ENCODE measurements around the gene S100A7. TPM values are rescaled to one million over a fixed set of nuclear protein-coding genes. Genes with fewer than 3 reads are reported as not detected.

The S100A7 gene
- polyA plus RNA-seq, 1 donor from 2014 or later, result not detected

DNA sequence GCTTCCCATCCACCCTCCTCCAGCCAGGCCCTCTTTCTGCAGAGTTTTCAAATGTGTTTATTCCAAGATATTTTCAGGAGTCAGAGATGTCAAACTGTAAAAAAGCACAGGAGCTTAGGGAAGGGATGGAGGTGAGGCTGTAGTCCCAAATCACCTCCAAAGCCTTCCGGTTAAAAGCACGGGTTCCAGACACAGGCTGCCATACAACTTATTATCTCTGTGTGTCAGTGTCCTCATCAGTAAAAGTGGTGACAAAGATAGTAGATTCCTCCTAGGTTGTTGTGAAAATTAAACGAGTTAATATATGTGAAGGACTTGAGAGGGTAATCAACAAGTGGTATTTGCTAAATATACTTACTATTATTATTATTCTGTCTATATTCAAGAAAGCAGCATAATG is 29.0 kb downstream of the S100A7 start:
- H4K20me1 ChIP-seq (ENCODE audit: insufficient read depth), result no peaks in the 10 kb centered on the region
- H2AFZ ChIP-seq (ENCODE audit: low read depth, low read length), result no peak overlapping the region
- no peaks in the 10 kb centered on the region for H3K79me2 ChIP-seq (replicated peaks; ENCODE audit: insufficient read depth, low read length)
- H3K27me3 ChIP-seq (ENCODE audit: insufficient read depth, low read depth, low read length), result no peaks in the 10 kb centered on the region
- H3K4me3 ChIP-seq (ENCODE audit: low read length), result no peak overlapping the region
- TF ChIP-seq POLR2AphosphoS5 (IDR thresholded peaks at IDR 0.05) (no peak), MXI1 (conservative IDR thresholded peaks at IDR 0.05; ENCODE audit: poor library complexity, severe bottlenecking) (no peak), TAF1 (IDR thresholded peaks at IDR 0.05; ENCODE audit: low read depth) (no peak), SMC3 (conservative IDR thresholded peaks at IDR 0.05; ENCODE audit: poor library complexity) (no peak), REST (IDR thresholded peaks at IDR 0.05; ENCODE audit: borderline replicate concordance) (no peak)
- H3F3A ChIP-seq (ENCODE audit: insufficient read depth, low read length, poor library complexity, severe bottlenecking), result no peaks in the 10 kb centered on the region
- no peaks in the 10 kb centered on the region for H3K9me3 ChIP-seq (ENCODE audit: low read length)
- H3K36me3 ChIP-seq (ENCODE audit: insufficient read depth, low read length), result no peaks in the 10 kb centered on the region
- H3K4me2 ChIP-seq (ENCODE audit: low read length), result no peak overlapping the region
- H3K9ac ChIP-seq (ENCODE audit: low read length), result no peak overlapping the region
- no peaks in the 10 kb centered on the region for H3K9me2 ChIP-seq (ENCODE audit: insufficient read depth, low read length)
- no peak overlapping the region for H3K27ac ChIP-seq (ENCODE audit: low read length)

GRCh38 chr1:153431002-153431401 is 29.4 kb downstream of the S100A7 start:
- Histone ChIP-seq H4K20me1 (ENCODE audit: insufficient read depth) (no peaks in the 10 kb centered on the region), H2AFZ (ENCODE audit: low read depth, low read length) (no peak overlapping the region), H3K36me3 (ENCODE audit: insufficient read depth, low read length) (no peaks in the 10 kb centered on the region), H3F3A (ENCODE audit: insufficient read depth, low read length, poor library complexity, severe bottlenecking) (no peaks in the 10 kb centered on the region), H3K27ac (ENCODE audit: low read length) (no peak overlapping the region), H3K4me3 (ENCODE audit: low read length) (no peak overlapping the region), H3K79me2 (replicated peaks; ENCODE audit: insufficient read depth, low read length) (no peaks in the 10 kb centered on the region), H3K9ac (ENCODE audit: low read length) (no peak overlapping the region), H3K4me2 (ENCODE audit: low read length) (no peak overlapping the region), H3K9me3 (ENCODE audit: low read length) (no peaks in the 10 kb centered on the region), H3K9me2 (ENCODE audit: insufficient read depth, low read length) (no peaks in the 10 kb centered on the region), H3K27me3 (ENCODE audit: insufficient read depth, low read depth, low read length) (peaks cover 1% of the 10 kb centered on the region)
- TF ChIP-seq SMC3 (conservative IDR thresholded peaks at IDR 0.05; ENCODE audit: poor library complexity) (no peak), MXI1 (conservative IDR thresholded peaks at IDR 0.05; ENCODE audit: poor library complexity, severe bottlenecking) (no peak), POLR2AphosphoS5 (IDR thresholded peaks at IDR 0.05) (no peak), RAD21 (conservative IDR thresholded peaks at IDR 0.05) (no peak), CTCF (IDR thresholded peaks at IDR 0.05; ENCODE audit: poor library complexity, severe bottlenecking) (no peak), EP300 (conservative IDR thresholded peaks at IDR 0.05; ENCODE audit: poor library complexity, severe bottlenecking) (no peak), TAF1 (IDR thresholded peaks at IDR 0.05; ENCODE audit: low read depth) (no peak), REST (IDR thresholded peaks at IDR 0.05; ENCODE audit: borderline replicate concordance) (no peak), EZH2 (IDR thresholded peaks at IDR 0.05; ENCODE audit: borderline replicate concordance, insufficient read depth, low read length, poor library complexity, severe bottlenecking) (no peak)

All from neural cell (in vitro differentiated cells).